CD4-positive, alpha-beta T cell treated with Interleukin-1 beta for 1 hour (primary cell): ENCODE data around the gene CTSO.
"Not testable (repeated sequence)": the region's sequence is repeated elsewhere in the genome, so short reads cannot be mapped to it uniquely, and the experiment has no call there.

Experiments used
- DNase-seq, 2 donors: peaks; one replicate each; pipeline ENCODE4 v3.0.0-alpha.2; 2020 to 2022

Gene CTSO

GRCh38 chr4:155954118-155954685 lies 536 bp upstream of the CTSO start:
- DNase-seq: no peak

DNA sequence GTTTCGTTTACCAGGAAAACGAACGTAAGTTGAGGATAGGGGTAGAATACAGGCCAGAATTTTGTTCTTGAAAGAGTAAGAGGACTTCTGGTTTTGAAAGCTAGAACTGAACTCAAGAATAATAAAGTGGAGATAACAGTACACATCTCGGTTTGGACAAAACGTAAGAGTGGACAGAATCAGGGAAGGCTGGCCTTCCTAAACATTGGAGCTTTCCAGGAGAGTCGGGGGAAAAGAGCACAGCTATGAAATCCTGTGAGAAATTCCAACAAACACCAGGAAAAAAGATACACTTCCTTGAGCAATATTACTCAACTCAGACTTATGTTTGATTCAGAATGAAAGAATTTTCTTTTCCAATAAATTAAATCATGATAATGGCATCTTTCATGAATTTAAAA lies 1.2 kb downstream of the CTSO start:
- DNase-seq: no peak

DNA sequence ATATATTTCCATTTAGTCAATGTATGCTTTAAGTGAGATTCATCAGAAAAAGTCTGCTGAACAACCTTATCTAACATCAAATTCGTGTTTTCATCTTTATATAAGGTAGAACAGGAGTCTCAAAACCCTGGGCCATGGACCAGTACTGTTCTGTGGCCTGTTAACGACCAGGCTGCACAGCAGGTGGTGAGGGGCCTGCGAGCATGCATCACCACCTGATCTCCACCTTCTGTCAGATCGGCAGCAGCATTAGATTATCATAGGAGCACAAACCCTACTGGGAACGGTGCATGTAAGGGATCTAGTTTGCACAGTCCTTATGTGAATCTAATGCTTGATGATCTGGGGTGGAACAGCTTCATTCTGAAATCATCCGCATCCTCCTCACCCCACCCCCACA lies 3.2 kb downstream of the CTSO start:
- DNase-seq: no peak

DNA sequence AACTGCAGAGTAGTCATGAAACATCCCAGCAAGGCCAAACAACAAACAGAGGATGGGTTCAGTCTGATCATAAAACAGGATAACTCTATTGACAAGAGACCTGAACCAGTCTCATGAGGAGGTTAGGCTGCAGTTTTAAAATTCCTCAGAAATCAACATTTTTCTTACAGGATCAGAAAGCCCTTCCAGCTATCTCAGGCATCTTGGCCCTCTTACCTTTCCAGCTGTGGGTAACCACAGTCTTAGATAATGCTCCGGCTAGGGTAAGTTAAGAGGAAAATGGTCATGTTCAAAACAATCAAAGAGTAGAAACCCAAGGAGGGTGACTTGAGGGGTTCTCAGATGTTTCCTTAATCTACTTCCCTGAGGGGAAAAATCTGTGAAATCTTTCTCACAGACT lies 5.1 kb downstream of the CTSO start:
- DNase-seq: no peak

- no peak for DNase-seq
Observed at GRCh38 chr4:155946486-155946885, 7.2 kb downstream of the CTSO start.

- DNase-seq: no peak
Observed at GRCh38 chr4:155944516-155944915, 9.2 kb downstream of the CTSO start.

DNA sequence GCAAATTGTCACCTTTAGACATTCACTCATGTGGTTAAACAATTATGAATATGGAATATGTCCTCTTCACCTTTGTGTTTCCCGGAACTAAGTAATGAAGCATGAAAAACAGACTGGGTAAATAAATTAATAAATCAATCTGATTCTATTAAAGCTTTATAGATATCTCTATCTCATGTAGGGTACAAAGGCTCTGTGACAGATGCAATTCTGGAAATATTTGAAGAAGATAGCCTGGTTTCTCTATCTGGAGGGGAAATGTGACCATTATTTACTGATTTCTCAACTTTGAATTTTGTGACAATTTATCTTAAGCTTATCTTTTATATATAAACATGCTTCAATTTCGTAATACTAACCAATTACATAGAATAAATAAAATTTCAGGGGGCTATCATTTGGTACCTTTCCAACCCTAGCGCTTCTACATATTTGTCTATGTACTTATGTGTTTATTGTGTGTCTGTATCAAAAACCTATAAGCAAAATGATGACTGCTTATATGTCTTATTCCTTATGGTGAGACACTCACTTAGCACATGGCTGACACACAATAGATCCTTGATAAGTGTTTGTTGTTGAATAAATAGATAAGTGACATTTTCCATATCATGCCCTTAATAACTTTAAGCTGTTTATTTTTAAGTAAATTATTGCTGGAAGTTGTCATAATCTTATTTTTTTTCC lies 9.9 kb downstream of the CTSO start:
- DNase-seq: no peak

GRCh38 chr4:155941820-155942219 lies 11.8 kb downstream of the CTSO start:
- no peak for DNase-seq

- DNase-seq: no peak
Observed at GRCh38 chr4:155941085-155941790, 12.4 kb downstream of the CTSO start.

DNA sequence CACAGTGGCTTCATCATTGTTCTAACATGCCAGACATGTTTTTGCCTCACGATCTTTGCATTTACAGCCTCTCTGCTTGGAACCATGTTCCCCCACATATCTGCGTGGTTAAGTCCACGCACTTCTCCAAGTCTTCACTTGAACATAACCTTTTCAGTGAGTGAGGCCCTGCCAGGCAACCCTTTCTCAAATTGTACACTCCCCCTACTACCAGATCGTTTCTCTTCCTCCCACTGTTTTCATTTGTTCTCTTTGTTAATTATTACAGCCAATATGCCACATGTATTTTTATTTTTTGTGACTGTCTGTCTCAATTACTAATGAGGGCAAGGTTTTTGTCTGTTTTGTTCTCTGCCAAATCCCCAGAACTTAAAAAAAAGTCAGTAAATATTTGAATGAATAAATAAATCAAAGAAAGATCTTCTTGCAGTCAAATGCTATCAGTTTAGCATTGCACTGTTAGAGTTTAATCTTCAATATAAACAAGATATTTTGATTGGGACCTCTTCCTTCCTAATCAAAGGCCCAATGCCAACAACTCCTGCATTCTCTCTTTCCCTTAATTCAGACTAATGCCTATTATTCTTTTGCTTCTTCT lies 18.2 kb downstream of the CTSO start:
- no peak for DNase-seq

DNA sequence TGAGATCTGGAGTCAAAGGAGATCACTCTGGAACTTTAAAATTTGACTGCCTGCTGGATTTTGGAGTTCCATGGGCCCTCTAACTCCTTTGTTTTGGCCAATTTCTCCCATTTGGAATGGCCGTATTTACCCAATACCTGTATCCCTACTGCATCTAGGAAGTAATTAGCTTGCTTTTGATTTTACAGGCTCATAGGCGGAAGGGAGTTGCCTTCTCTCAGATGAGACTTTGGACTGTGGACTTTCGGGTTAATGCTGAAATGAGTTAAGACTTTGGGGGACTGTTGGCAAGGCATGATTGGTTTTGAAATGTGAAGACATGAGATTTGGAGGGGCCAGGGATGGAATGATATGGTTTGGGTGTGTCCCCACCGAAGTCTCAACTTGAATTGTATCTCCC lies 19.0 kb downstream of the CTSO start:
- not testable (repeated sequence) for DNase-seq

GRCh38 chr4:155931634-155932033 lies 22.0 kb downstream of the CTSO start:
- no peak for DNase-seq

GRCh38 chr4:155930330-155930729 lies 23.3 kb downstream of the CTSO start:
- no peak for DNase-seq

GRCh38 chr4:155929833-155930232 lies 23.8 kb downstream of the CTSO start:
- no peak for DNase-seq

DNA sequence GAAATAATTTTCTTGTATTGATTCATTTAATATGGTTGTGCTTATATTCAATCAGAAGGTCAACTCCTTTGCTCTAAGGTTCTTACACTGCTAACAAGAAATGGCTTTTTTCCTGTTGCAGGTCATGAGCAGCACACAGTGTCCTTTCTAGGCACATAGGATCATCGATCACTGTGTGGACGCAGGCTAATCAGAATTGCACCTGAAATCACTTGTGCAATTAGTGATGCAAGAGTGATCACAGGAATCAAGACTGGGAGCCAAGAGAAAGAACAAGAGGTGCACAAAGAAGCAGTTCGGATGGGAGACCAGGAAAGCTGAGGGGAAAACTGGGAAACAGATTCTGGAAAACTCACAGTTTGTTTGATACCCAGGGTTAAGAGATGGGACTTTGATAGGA lies 29.0 kb downstream of the CTSO start:
- DNase-seq: no peak

DNA sequence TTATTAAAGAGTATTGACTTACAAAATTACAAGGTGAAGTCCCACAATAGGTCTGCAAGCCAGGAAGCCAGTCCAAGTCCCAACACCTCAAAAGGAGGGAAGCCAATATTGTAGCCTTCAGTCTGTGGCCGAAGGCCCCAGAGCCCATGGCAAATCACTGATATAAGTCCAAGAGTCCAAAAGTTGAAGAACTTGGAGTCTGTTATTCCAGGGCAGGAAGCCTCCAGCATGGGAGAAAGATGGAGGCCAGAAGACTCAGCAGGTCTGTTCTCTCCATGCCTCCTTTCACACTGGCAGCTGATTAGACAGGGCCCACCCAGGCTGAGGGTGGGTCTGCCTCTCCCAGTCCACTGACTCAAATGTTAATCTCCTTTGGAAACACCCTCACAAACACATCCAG lies 32.1 kb downstream of the CTSO start:
- DNase-seq: no peak

- no peak for DNase-seq
Observed at GRCh38 chr4:155914782-155915181, 38.9 kb downstream of the CTSO start.

DNA sequence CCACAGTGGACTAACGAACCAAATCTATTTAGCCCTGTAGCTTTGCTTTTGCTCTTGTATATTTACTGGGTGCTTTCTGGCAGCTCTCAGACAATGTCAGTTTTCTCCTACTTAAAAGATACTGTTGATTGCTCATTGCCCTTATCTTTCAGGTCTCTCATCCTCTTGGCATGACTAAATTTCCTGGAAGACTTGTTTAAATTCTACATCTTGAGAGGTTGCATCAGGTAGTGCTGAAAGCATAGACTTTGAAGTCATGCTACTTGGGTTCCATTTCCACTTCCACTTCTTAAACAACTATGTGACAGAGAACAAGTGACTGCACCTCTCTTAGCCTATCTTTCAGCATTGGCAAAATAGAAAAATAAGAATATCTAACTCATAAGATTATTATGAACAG lies 41.8 kb downstream of the CTSO start:
- no peak for DNase-seq

- no peak for DNase-seq
Observed at GRCh38 chr4:155909615-155910226, 43.9 kb downstream of the CTSO start.

- DNase-seq: no peak
Observed at GRCh38 chr4:155908187-155909139, 45.2 kb downstream of the CTSO start.

DNA sequence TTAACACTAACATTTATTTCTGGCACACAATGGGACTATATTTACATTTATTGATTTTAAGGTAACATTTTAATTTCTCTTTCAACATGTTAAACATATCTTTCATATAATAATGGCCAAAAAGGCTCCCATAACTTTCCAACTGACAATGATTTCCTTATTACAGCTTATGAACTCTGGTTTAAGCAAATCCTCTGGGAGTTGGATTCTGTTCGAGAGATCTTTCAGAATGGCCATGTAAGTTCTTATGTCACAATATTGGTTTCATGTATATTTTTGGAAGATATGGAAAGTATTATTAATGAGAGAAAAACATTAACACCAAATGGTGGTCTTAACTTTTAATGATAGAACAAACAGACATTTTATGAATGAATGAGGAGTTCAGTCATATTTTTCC lies 46.1 kb downstream of the CTSO start:
- DNase-seq: no peak

DNA sequence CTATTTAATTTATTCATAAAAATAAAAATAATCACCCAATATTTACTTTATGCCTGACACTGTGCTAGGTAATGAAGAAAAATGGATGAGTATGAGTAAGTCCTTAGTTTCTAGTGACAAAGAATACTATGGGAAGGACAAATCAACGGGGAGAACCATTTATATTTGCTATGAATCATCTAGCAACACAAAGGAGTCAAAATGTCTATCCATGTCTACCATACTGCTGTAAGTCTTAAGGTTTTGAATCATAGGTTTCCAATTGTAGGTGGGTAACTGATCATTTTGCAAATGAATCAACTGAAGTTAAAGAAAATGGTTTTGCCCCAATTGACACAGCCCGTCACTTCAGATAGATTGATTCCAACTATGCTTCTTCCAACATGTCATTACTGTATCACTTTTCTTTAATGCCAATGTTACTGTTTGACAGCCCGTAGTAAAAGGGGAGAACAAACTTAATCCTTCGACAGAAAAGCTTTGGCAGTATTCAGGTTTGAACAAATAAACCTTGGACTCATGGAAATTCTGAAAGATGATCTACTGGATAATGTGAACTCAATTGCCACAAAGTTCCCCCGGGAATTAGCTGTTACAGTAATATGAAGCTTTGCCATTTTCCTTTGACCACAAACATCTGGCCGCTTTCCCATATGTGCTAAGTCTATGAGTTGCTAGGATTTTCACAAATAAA lies 47.0 kb downstream of the CTSO start:
- no peak for DNase-seq
